Vagina (tissue), 2 donors: ENCODE results near the gene AQP12A.

ENCODE experiments used
- POLR2A ChIP-seq, 2 donors: fragments of 450-650 bp; IDR thresholded peaks; one replicate each; pipeline ENCODE4 v1.6.1; 2017; ENCODE audit warnings: antibody characterized with exemption in 2 of 2, mild to moderate bottlenecking in 2 of 2, moderate library complexity in 2 of 2
- POLR2AphosphoS5 ChIP-seq, 2 donors: sonication (generic); formaldehyde crosslinking; IDR thresholded peaks; one replicate each; pipeline ENCODE4 v1.9.0; 2017; ENCODE audit warnings: antibody characterized with exemption in 2 of 2, mild to moderate bottlenecking in 2 of 2, low read depth in 1 of 2; ENCODE audit not compliant: insufficient read depth in 1 of 2
- TF ChIP-seq, protein P1 (sequence below), 3 experiments: fragments of 450-650 bp in 2 of 3; fragments of 200-600 bp in 1 of 3; sonication (generic) in 1 of 3; IDR thresholded peaks; one replicate each; pipeline ENCODE4 v1.5.1; 2017 to 2019; ENCODE audit warnings: antibody characterized with exemption in 3 of 3, mild to moderate bottlenecking in 2 of 3, moderate library complexity in 2 of 3

DNA sequence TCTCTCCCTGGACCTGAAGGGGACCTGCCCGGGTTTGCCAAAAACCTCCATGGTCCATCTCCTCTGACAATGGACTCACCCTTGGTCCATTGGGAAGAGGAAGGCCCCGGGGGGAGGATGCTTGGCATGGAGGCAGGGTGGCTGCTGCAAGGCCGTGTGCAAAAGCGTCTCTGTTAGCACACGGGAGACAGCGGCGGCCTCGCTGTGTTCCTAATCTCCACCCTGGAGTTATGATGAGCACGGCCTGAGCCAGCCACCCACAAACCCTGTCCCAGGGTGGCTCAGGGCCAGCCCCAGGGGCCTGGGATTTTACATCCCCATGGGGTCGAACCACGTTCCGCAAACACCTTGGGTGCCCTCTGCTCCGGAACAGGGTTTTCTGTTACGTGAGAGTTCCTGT lies 35.8 kb downstream of the AQP12A start:
- TF ChIP-seq POLR2A (IDR thresholded peaks at IDR 0.05) (no peak), POLR2AphosphoS5 (IDR thresholded peaks at IDR 0.05; ENCODE audit: insufficient read depth in 1 of 2, low read depth in 1 of 2) (no peak)
- TF ChIP-seq, protein P1, sequence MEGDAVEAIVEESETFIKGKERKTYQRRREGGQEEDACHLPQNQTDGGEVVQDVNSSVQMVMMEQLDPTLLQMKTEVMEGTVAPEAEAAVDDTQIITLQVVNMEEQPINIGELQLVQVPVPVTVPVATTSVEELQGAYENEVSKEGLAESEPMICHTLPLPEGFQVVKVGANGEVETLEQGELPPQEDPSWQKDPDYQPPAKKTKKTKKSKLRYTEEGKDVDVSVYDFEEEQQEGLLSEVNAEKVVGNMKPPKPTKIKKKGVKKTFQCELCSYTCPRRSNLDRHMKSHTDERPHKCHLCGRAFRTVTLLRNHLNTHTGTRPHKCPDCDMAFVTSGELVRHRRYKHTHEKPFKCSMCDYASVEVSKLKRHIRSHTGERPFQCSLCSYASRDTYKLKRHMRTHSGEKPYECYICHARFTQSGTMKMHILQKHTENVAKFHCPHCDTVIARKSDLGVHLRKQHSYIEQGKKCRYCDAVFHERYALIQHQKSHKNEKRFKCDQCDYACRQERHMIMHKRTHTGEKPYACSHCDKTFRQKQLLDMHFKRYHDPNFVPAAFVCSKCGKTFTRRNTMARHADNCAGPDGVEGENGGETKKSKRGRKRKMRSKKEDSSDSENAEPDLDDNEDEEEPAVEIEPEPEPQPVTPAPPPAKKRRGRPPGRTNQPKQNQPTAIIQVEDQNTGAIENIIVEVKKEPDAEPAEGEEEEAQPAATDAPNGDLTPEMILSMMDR (IDR thresholded peaks at IDR 0.05), result no peak
